Brain microvascular endothelial cell (primary cell): Measurements from ENCODE around the gene CPNE1.

Experiments
- DNase-seq: peaks from one replicate; pipeline ENCODE4 v3.0.0-alpha.2; 2020
- H3K27ac ChIP-seq: fragments of 250-450 bp; sonication (Bioruptor Pico); 2 replicates; pipeline ENCODE4 v1.5.1; 2020; ENCODE audit warnings: mild to moderate bottlenecking, moderate library complexity
- H3K27me3 ChIP-seq: fragments of 250-450 bp; sonication (Bioruptor Pico); replicated peaks from 2 replicates; pipeline ENCODE4 v1.5.1; 2020; ENCODE audit warnings: mild to moderate bottlenecking
- H3K36me3 ChIP-seq: fragments of 250-450 bp; sonication (Bioruptor Pico); replicated peaks from 2 replicates; pipeline ENCODE4 v1.5.1; 2020; ENCODE audit warnings: mild to moderate bottlenecking
- H3K4me3 ChIP-seq: 2 replicates; pipeline ENCODE4 v1.5.1; 2011; ENCODE audit warnings: low read depth, mild to moderate bottlenecking, control low read depth, low read length, moderate library complexity
- in situ Hi-C: cut with HindIII; loops from 2 replicates; pipeline ENCODE4 v1.10.0; 2017; ENCODE audit warnings: low sequenced_read_pairs, low pct_ligation_motif_present
- TF ChIP-seq, protein P1 (sequence below): IDR thresholded peaks from 2 replicates; pipeline ENCODE4 v1.5.1; 2011; ENCODE audit warnings: low read depth, mild to moderate bottlenecking, moderate library complexity, low read length, control low read depth, inconsistent platforms; ENCODE audit errors: missing control alignments

The CPNE1 gene

DNA sequence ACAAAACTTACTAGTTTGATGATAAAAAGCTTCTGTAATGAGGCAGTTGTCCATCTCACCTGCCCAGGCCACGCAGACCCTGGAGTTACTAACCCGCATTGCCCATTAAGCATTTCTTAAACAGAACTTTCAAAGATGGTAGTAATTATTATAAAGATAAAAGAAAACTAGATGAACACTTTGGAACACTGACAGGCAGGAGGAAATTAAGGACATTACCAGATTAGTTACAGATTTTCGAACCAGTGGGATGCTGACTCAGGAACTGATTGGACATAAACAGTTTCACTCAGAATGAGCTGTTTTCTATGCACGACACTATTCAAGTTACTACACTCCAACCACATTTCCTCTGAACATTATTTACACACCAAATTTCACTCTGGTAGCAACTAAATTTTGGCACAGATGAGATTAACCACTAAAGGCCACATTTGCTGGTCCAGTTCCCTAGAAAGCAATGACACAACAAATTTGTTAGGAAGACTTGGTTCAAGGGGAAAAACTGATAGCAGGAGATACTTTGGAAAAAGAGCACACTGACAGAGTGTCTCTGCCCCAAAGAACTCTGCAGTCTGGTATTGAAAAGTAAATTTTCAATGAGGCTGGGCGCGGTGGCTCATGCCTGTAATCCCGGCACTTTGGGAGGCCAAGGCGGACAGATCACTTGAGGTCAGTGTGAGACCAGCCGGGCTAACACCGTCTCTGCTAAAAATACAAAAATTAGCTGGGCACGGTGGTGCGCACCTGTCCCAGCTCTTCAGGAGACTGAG is 37.5 kb upstream of the CPNE1 start:
- peaks cover 55% of the 10 kb centered on the region for H3K36me3 ChIP-seq
- DNase-seq = no peak
- H3K27ac ChIP-seq = no peak overlapping the region
- TF ChIP-seq, protein P1, sequence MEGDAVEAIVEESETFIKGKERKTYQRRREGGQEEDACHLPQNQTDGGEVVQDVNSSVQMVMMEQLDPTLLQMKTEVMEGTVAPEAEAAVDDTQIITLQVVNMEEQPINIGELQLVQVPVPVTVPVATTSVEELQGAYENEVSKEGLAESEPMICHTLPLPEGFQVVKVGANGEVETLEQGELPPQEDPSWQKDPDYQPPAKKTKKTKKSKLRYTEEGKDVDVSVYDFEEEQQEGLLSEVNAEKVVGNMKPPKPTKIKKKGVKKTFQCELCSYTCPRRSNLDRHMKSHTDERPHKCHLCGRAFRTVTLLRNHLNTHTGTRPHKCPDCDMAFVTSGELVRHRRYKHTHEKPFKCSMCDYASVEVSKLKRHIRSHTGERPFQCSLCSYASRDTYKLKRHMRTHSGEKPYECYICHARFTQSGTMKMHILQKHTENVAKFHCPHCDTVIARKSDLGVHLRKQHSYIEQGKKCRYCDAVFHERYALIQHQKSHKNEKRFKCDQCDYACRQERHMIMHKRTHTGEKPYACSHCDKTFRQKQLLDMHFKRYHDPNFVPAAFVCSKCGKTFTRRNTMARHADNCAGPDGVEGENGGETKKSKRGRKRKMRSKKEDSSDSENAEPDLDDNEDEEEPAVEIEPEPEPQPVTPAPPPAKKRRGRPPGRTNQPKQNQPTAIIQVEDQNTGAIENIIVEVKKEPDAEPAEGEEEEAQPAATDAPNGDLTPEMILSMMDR = no peak
- in situ Hi-C loops = no loop called here
- no peaks in the 10 kb centered on the region for H3K27me3 ChIP-seq
- H3K4me3 ChIP-seq = no peak overlapping the region

GRCh38 chr20:35700625-35701148 is 36.0 kb upstream of the CPNE1 start:
- no peaks in the 10 kb centered on the region for H3K27me3 ChIP-seq
- no peak for DNase-seq
- H3K4me3 ChIP-seq = peak overlapping the region; percentile 99
- TF ChIP-seq, protein P1 = no peak
- H3K36me3 ChIP-seq = peaks cover 44% of the 10 kb centered on the region
- in situ Hi-C loops = no loop called here
- H3K27ac ChIP-seq = no peak overlapping the region

DNA sequence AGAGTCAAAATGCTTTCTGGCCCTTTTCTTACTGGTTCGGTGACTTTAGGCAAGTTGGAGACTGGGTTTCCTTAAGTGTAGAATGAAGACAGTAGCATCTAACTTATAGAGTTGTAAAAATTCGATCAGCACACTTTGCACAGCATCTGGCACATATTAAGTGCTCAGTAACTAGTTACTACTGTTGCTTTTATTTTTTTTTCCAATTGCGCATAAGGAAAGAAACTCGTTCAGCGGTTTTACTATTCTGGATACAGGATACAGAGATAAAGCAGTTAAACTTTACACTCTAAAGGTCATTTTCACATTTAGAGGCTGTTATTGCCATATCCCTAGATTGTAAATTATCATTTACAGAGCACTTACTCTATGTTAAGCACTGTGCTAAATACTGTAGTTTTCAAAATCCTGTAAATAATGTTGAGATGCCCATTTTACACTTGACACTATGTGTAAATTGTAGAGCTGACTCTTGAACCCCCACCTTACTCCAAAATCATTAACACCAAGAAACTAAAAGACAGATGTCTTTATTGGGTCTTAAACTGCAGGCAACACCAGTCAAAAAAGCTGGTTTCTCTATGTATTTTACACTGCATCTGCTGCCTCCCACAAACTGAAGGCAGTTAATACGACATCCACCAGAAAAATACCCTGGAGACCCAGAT is 35.4 kb upstream of the CPNE1 start:
- in situ Hi-C loops = no loop called here
- peaks cover 41% of the 10 kb centered on the region for H3K36me3 ChIP-seq
- TF ChIP-seq, protein P1 = no peak
- peak overlapping the region; percentile 99 for H3K4me3 ChIP-seq
- peak overlapping the region; percentile 61 for H3K27ac ChIP-seq
- no peaks in the 10 kb centered on the region for H3K27me3 ChIP-seq
- DNase-seq = no peak

GRCh38 chr20:35699127-35699956 is 34.6 kb upstream of the CPNE1 start, which contains the start of the genes NFS1 and ROMO1:
TSS of gene NFS1 (minus strand) at chr20:35699352. CDS start at chr20:35699288, 64 bp downstream.
TSS of gene ROMO1 (plus strand) at chr20:35699405. CDS start at chr20:35699633, 228 bp downstream.
- TF ChIP-seq, protein P1 = peak; percentile 18
- H3K27ac ChIP-seq = peak within 1 kb of the TSS; percentile 61
- DNase-seq = peak; percentile 61
- H3K27me3 ChIP-seq = no peaks in the 10 kb centered on the region
- in situ Hi-C loops = no loop called here
- H3K4me3 ChIP-seq = peak within 1 kb of the TSS; percentile 99
- H3K36me3 ChIP-seq = peaks cover 34% of the 10 kb centered on the region

- TF ChIP-seq, protein P1 = no peak
- no peak for DNase-seq
- peaks cover 28% of the 10 kb centered on the region for H3K36me3 ChIP-seq
- H3K27me3 ChIP-seq = no peaks in the 10 kb centered on the region
- in situ Hi-C loops = no loop called here
- peak overlapping the region; percentile 61 for H3K27ac ChIP-seq
- H3K4me3 ChIP-seq = peak overlapping the region; percentile 99
Observed at GRCh38 chr20:35698298-35699126, 33.8 kb upstream of the CPNE1 start.
